ENCODE results near the gene MEGF10. TPM values are rescaled to one million over a fixed set of nuclear protein-coding genes. Genes with fewer than 3 reads are reported as not detected.

The MEGF10 gene
- polyA plus RNA-seq, 1 experiment: not detected

GRCh38 chr5:127343866-127344265 is 53.3 kb downstream of the MEGF10 start:
- Histone ChIP-seq H3K4me3 (ENCODE audit: low read depth, low read length) (no peak overlapping the region), H3K27me3 (ENCODE audit: control insufficient read depth, insufficient read depth, low read length) (0 out of 2 replicates have a peak, but pooled peaks cover 1% of the 10 kb centered on the region), H3K36me3 (ENCODE audit: control insufficient read depth, insufficient read depth, low read length) (no peaks in the 10 kb centered on the region)
- ChIA-PET POLR2A (no interaction called here), CTCF (interaction anchor here (0.6 to 1.6 kb wide), 2 partner anchors 66 to 149 kb away, joined by 3 to 4 read pairs; no protein-coding TSS in a partner anchor)
- TF ChIP-seq CTCF (IDR thresholded peaks at IDR 0.05; ENCODE audit: insufficient read depth, low read depth, low read length): no peak
- DNase-seq (ENCODE audit: low read depth): no peak

GRCh38 chr5:127344931-127345330 is 54.3 kb downstream of the MEGF10 start:
- ChIA-PET CTCF (no interaction called here), POLR2A (no interaction called here)
- no peak for TF ChIP-seq CTCF (IDR thresholded peaks at IDR 0.05; ENCODE audit: insufficient read depth, low read depth, low read length)
- Histone ChIP-seq H3K27me3 (ENCODE audit: control insufficient read depth, insufficient read depth, low read length) (0 out of 2 replicates have a peak, but pooled peaks cover 1% of the 10 kb centered on the region), H3K4me3 (ENCODE audit: low read depth, low read length) (no peak overlapping the region), H3K36me3 (ENCODE audit: control insufficient read depth, insufficient read depth, low read length) (no peaks in the 10 kb centered on the region)
- DNase-seq (ENCODE audit: low read depth): no peak

GRCh38 chr5:127351418-127351817 is 60.8 kb downstream of the MEGF10 start:
- CTCF ChIA-PET: no interaction called here

GRCh38 chr5:127352068-127352467 is 61.5 kb downstream of the MEGF10 start:
- no peak for TF ChIP-seq CTCF (IDR thresholded peaks at IDR 0.05; ENCODE audit: insufficient read depth, low read depth, low read length)
- Histone ChIP-seq H3K4me3 (ENCODE audit: low read depth, low read length) (no peak overlapping the region), H3K27me3 (ENCODE audit: control insufficient read depth, insufficient read depth, low read length) (no peaks in the 10 kb centered on the region), H3K36me3 (ENCODE audit: control insufficient read depth, insufficient read depth, low read length) (no peaks in the 10 kb centered on the region)
- no peak for DNase-seq (ENCODE audit: low read depth)
- POLR2A ChIA-PET: no interaction called here
- CTCF ChIA-PET: no interaction called here

More at GRCh38 chr5:127351418-127351817, 60.8 kb downstream of the MEGF10 start:
- Histone ChIP-seq H3K36me3 (ENCODE audit: control insufficient read depth, insufficient read depth, low read length) (no peaks in the 10 kb centered on the region), H3K4me3 (ENCODE audit: low read depth, low read length) (no peak overlapping the region), H3K27me3 (ENCODE audit: control insufficient read depth, insufficient read depth, low read length) (no peaks in the 10 kb centered on the region)
- POLR2A ChIA-PET: no interaction called here
- TF ChIP-seq CTCF (IDR thresholded peaks at IDR 0.05; ENCODE audit: insufficient read depth, low read depth, low read length): no peak
- DNase-seq (ENCODE audit: low read depth): no peak

GRCh38 chr5:127353327-127353726 is 62.7 kb downstream of the MEGF10 start:
- CTCF ChIA-PET: no interaction called here
- POLR2A ChIA-PET: no interaction called here

More at GRCh38 chr5:127353327-127353726, 62.7 kb downstream of the MEGF10 start:
- no peaks in the 10 kb centered on the region for H3K27me3 ChIP-seq (ENCODE audit: control insufficient read depth, insufficient read depth, low read length)
- DNase-seq (ENCODE audit: low read depth): no peak
- no peaks in the 10 kb centered on the region for H3K36me3 ChIP-seq (ENCODE audit: control insufficient read depth, insufficient read depth, low read length)
- no peak for TF ChIP-seq CTCF (IDR thresholded peaks at IDR 0.05; ENCODE audit: insufficient read depth, low read depth, low read length)
- no peak overlapping the region for H3K4me3 ChIP-seq (ENCODE audit: low read depth, low read length)

All from BJ (cell line).